GM12878 (cell line): ENCODE results near the gene TKFC. TPM values are rescaled to one million over a fixed set of nuclear protein-coding genes. Genes with fewer than 3 reads are reported as not detected.

Source experiments
- ASH2L ChIP-seq: fragments of 300-600, 200-600 bp; sonication (generic); IDR thresholded peaks from 2 replicates; pipeline ENCODE4 v1.6.1; 2017; ENCODE audit warnings: low read depth, mild to moderate bottlenecking, borderline replicate concordance
- BHLHE40 ChIP-seq, 2 experiments: fragments of 450-650 bp in 1 of 2; IDR thresholded peaks; 2 replicates each; pipeline ENCODE4 v1.6.1; 2011 to 2017; ENCODE audit warnings: low read depth in 2 of 2, borderline replicate concordance in 1 of 2, improper control_type of control experiment in 1 of 2, low read length in 1 of 2, mild to moderate bottlenecking in 1 of 2
- FOXM1 ChIP-seq: IDR thresholded peaks from 2 replicates; pipeline ENCODE4 v1.6.1; 2012; ENCODE audit warnings: low read depth, mild to moderate bottlenecking, inconsistent platforms, low read length, moderate library complexity
- GATAD2B ChIP-seq: fragments of 450-650 bp; conservative IDR thresholded peaks from 2 replicates; pipeline ENCODE4 v1.6.1; 2017; ENCODE audit warnings: low read depth, mild to moderate bottlenecking, moderate library complexity
- JUNB ChIP-seq: IDR thresholded peaks from 2 replicates; pipeline ENCODE4 v1.6.1; 2016; ENCODE audit warnings: antibody characterized with exemption, mild to moderate bottlenecking
- LARP7 ChIP-seq: fragments of 450-650 bp; IDR thresholded peaks from 2 replicates; pipeline ENCODE4 v1.6.1; 2017; ENCODE audit warnings: mild to moderate bottlenecking
- MEF2A ChIP-seq: IDR thresholded peaks from 2 replicates; pipeline ENCODE4 v1.6.1; 2011; ENCODE audit warnings: low read depth, mild to moderate bottlenecking, low read length, moderate library complexity; ENCODE audit not compliant: insufficient read depth
- SMAD5 ChIP-seq: IDR thresholded peaks from 2 replicates; pipeline ENCODE4 v1.6.1; 2016; ENCODE audit warnings: antibody characterized with exemption, low read depth
- TARDBP ChIP-seq: IDR thresholded peaks from 2 replicates; pipeline ENCODE4 v1.6.1; 2016; ENCODE audit warnings: borderline replicate concordance
- TCF7 ChIP-seq: IDR thresholded peaks from 2 replicates; pipeline ENCODE4 v1.6.1; 2014; ENCODE audit warnings: antibody characterized with exemption, borderline replicate concordance
- WRNIP1 ChIP-seq: IDR thresholded peaks from 2 replicates; pipeline ENCODE4 v1.6.1; 2011; ENCODE audit warnings: low read depth, low read length, improper control_type of control experiment, borderline replicate concordance
- polyA plus RNA-seq, 11 experiments: library from polyadenylated mRNA; depleted of rRNA in 4 of 11; unstranded in 6 of 11; stranded (reverse) in 5 of 11; fragments of >200 nt; fragmentation: Nextera tagmentation in 4 of 11; fragmentation: Illumina TruSeq in 1 of 11; extraction: Ambion mirVana in 4 of 11; extraction: Trizol in 1 of 11; gene quantifications; 1 replicate in 1 of 11; 2 replicates in 10 of 11; pipeline versions ENCODE4 v1.2.1 to v1.2.3, GENCODE V29; 2011 to 2016; ENCODE audit warnings: inconsistent platforms in 2 of 11, missing spikeins in 2 of 11, low read depth in 1 of 11
- total RNA-seq, 4 experiments: library from RNA; depleted of rRNA in 3 of 4; stranded (reverse); fragments of >200 nt in 3 of 4; fragmentation: Illumina TruSeq in 1 of 4; extraction: Trizol in 1 of 4; gene quantifications; 2 replicates each; pipeline versions ENCODE4 v1.2.1 to v1.2.3, GENCODE V29; 2013 to 2021
- TF ChIP-seq, protein P1 (sequence below): fragments of 450-650 bp; formaldehyde crosslinking; IDR thresholded peaks from 2 replicates; pipeline ENCODE4 v1.5.0; 2022; ENCODE audit warnings: mild to moderate bottlenecking, missing genetic modification characterization
- TF ChIP-seq, protein P2 (sequence below): IDR thresholded peaks from 2 replicates; pipeline ENCODE4 v1.6.1; 2012; ENCODE audit warnings: low read depth, low read length, improper control_type of control experiment

The TKFC gene
- total and polyA plus RNA-seq, 10 of the 15 experiments (the other 5 are each of a cell fraction or from before 2014, with no cell fraction given), result 2.4 to 113 (median 59.0) TPM

DNA sequence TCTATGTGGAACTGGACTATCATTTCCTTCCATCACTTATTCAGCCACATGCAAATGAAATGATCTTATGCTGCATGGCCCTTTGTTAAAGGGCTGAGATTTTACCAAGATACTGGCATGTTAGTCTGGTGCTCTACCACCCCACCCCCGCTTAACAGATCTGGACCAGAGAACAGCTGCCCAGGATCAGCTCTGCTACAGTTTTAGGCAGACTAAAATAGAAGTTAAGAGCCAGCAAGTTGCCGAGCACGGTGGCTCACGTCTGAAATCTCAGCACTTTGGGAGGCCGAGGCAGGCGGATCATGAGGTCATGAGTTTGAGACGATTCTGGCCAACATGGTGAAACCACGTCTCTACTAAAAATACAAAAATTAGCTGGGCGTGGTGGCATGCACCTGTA lies 4.7 kb upstream of the TKFC start (continued):
- TF ChIP-seq, protein P1, sequence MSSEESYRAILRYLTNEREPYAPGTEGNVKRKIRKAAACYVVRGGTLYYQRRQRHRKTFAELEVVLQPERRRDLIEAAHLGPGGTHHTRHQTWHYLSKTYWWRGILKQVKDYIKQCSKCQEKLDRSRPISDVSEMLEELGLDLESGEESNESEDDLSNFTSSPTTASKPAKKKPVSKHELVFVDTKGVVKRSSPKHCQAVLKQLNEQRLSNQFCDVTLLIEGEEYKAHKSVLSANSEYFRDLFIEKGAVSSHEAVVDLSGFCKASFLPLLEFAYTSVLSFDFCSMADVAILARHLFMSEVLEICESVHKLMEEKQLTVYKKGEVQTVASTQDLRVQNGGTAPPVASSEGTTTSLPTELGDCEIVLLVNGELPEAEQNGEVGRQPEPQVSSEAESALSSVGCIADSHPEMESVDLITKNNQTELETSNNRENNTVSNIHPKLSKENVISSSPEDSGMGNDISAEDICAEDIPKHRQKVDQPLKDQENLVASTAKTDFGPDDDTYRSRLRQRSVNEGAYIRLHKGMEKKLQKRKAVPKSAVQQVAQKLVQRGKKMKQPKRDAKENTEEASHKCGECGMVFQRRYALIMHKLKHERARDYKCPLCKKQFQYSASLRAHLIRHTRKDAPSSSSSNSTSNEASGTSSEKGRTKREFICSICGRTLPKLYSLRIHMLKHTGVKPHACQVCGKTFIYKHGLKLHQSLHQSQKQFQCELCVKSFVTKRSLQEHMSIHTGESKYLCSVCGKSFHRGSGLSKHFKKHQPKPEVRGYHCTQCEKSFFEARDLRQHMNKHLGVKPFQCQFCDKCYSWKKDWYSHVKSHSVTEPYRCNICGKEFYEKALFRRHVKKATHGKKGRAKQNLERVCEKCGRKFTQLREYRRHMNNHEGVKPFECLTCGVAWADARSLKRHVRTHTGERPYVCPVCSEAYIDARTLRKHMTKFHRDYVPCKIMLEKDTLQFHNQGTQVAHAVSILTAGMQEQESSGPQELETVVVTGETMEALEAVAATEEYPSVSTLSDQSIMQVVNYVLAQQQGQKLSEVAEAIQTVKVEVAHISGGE, result no peak
- no peak for TF ChIP-seq TARDBP
- no peak for TF ChIP-seq FOXM1
- no peak for TF ChIP-seq LARP7
- no peak for TF ChIP-seq BHLHE40 (IDR thresholded peaks at IDR 0.05; ENCODE audit: borderline replicate concordance in 1 of 2, low read depth in 2 of 2, low read length in 1 of 2)
- no peak for TF ChIP-seq ASH2L
- no peak for TF ChIP-seq GATAD2B
- no peak for TF ChIP-seq MEF2A
- no peak for TF ChIP-seq JUNB
- TF ChIP-seq TCF7, result no peak
- no peak for TF ChIP-seq WRNIP1
- TF ChIP-seq SMAD5, result no peak
- TF ChIP-seq, protein P2, sequence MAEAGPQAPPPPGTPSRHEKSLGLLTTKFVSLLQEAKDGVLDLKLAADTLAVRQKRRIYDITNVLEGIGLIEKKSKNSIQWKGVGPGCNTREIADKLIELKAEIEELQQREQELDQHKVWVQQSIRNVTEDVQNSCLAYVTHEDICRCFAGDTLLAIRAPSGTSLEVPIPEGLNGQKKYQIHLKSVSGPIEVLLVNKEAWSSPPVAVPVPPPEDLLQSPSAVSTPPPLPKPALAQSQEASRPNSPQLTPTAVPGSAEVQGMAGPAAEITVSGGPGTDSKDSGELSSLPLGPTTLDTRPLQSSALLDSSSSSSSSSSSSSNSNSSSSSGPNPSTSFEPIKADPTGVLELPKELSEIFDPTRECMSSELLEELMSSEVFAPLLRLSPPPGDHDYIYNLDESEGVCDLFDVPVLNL, result no peak
